GM19023 (cell line): ENCODE data around the gene CD300LF.

Experiments
- ATAC-seq: cut with Tn5 transposase; IDR thresholded peaks from one replicate; pipeline ENCODE4 v1.9.1; 2021; ENCODE audit warnings: mild to moderate bottlenecking, moderate library complexity; ENCODE audit not compliant: unreplicated experiment

CD300LF gene

DNA sequence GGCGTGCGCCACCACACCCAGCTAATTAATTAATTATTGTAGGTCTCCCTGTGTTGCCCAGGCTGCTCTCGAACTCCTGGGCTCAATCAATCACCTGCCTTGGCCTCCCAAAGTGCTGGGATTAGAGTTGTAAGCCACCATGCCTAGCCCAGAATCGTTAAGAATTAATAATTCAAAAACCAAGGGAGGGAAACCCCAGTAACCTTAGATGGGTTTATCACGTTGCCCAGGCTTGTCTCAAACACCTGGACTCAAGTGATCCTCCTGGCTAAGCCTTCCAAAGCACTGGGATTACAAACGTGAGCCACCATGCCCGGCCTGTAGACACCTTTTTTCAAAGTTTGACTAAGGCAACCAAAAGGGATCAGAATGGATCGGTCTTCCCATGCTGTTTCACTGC lies 21.6 kb downstream of the CD300LF start:
- ATAC-seq: no peak

DNA sequence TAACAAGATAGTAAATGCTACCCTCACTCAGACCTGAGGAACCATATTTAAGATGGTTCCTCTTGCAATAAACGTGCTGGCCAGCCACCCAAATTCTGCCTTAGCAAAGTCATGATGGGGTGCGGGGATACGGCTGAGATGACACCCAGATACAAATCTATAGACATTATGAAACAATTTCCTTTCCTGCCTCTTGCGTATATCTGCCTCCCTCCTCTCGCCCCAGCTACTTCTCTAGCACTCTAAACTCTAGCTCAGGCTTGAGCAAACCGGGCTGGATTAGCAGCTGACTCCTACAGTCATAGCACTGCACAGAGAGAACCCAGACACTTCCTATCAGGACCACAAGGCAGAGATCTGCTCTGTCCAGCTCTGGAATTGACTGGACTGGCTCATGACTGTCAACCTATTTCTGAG lies 22.3 kb downstream of the CD300LF start:
- ATAC-seq: no peak

DNA sequence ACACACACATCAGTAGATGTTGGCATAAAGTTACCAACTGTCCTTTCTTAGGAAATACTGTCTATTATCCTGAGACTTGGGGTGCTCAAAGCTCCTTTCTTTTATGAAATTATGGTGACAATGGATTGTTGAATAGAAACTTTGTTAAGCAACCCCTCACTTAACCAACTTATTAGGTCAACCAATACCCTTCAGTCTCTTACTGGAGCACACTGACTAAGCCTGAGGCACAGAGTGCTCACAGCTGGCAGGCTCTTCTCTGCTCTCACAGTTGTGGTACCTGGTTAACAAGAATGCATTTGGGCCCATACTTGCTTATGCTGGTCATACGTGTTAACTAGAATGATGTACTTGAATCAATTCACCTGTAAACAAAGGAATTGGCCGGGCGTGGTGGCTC lies 24.8 kb downstream of the CD300LF start:
- ATAC-seq: no peak

DNA sequence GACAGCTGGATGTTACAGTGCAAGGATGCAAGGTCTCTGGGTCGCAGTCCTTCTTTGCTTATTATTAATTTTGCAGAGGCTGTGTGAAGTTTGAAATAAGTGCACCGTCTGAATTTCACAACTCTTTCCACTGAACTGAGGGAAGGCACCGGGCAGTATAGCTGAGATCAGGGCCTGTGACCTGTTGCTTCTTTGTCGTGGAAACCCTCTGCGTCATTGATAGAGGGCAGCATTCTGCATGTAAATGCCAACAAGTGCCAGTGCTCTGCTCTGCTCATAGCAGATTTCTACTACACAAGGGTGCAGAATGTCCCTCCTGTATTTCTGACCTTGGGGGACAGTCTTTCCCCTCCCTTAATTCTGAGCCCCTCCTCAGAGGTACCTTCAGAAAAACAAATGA lies 26.0 kb downstream of the CD300LF start:
- ATAC-seq: no peak

DNA sequence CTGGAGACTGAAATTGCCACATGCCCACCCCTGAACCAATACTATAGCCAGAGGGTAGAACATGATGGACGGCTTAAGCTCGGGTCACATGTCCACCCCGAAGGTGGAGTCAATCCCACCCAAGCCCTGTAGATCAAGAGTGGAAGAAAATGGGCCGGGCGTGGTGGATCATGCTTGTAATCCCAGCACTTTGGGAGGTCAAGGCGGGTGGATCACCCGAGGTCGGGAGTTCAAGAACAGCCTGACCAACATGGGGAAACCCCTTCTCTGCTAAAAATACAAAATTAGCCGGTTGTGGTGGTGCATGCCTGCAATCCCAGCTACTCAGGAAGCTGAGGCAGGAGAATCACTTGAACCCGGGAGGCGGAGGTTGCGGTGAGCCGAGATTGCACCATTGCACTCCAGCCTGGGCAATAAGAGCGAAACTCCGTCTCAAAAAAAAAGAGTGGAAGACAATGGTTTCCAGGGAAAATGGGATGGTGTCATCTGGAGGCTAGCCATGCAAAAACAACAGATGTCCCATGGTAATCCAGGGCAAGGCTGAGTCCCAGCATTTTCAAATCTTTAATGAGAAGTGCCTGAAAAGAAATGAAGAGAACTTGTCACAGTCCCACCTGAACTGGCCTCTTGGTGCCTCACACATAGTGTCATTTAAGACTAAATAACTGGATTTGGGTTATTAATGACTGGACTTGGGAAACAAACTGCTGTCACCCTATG lies 30.1 kb downstream of the CD300LF start:
- no peak for ATAC-seq

DNA sequence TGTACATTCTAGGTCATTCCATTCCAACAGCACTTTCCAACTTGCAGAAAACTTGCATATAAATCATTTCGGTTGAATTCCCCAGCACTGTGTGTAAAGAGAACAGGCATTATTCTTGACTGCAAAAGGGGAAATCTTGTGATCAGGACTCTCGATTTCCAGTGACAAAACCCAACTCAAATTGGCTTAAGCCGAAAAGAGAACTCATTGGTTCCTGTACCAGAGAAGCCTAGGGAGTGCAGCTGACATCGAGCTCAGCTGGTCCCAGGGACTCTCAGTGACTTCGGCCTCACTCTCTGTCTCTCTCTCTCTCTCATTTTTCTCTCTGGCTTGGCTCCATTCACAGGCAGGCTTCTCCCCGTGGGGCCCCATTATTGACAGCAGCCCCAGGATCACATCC lies 30.7 kb downstream of the CD300LF start:
- ATAC-seq: no peak

DNA sequence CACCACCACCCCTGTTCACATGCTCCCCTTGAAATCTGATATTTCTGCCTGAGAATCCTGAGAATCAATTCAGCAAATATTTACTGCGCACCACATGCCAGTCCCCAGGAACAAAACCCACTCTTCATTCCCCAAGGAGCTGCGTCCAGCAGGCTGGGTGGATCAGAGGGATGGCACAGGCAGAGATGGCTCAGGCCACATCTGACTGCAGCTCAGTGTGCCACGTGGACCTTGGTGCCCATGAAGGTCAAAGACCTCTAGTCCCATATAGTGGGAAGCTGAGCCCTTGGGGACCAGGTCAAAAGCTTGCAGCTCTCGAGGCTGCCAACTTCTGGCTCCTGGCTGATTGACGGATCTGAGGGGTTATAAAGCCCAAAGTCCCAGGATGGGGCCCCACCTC lies 31.8 kb downstream of the CD300LF start:
- no peak for ATAC-seq

DNA sequence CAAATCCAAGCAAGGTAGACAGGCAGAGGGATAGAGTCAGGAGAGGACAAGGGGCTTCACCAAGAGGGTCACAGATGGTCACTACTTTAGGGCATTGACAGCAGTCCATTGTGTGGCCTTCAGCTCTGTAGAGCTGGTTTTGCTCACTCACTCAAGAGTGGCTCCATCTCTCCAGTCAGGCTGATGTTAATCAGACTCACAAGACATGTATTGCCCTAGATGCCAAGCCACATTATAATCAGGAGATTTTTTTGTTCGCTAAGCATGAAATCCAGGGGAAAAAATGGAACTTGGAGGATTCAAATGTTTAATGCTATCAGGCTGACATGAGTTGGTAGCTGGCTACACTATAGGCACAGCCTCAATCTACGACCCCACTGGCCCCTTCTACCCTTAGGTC lies 32.5 kb downstream of the CD300LF start:
- no peak for ATAC-seq

DNA sequence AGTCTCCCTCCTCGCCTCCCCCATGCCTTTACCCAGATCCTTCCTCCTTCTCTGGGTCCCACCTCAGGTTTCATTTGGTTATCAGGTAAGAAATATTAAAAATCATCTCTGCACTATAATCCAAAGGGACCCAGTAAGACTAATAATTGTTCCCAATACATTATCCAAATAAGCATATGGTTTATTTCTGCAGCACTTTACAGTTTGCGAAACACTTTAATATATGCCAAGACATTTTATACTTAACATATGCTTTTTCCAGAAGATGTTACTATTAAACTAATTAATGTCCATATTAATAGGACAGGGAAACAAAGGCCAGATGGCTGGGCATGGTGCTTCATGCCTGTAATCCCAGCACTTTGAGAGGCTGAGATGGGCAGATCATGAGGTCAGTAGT lies 33.3 kb downstream of the CD300LF start:
- no peak for ATAC-seq

DNA sequence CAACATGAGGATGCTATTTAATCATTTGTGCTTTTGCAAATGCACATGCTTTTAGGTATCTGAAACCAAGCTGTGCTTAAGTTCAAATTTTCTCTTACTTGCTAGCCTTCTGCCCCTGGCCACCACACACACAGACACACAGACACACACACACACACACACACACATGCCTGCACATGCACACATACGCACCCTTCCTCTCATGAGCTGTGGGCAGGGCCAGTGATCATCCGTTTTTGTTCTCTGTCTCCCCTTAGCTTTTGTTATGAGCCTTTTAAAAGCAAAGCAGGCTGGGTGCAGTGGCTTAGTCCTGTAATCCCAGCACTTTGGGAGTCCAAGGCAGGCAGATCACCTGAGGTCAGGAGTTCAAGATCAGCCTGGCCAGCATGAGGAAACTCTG lies 34.2 kb downstream of the CD300LF start:
- ATAC-seq: no peak

DNA sequence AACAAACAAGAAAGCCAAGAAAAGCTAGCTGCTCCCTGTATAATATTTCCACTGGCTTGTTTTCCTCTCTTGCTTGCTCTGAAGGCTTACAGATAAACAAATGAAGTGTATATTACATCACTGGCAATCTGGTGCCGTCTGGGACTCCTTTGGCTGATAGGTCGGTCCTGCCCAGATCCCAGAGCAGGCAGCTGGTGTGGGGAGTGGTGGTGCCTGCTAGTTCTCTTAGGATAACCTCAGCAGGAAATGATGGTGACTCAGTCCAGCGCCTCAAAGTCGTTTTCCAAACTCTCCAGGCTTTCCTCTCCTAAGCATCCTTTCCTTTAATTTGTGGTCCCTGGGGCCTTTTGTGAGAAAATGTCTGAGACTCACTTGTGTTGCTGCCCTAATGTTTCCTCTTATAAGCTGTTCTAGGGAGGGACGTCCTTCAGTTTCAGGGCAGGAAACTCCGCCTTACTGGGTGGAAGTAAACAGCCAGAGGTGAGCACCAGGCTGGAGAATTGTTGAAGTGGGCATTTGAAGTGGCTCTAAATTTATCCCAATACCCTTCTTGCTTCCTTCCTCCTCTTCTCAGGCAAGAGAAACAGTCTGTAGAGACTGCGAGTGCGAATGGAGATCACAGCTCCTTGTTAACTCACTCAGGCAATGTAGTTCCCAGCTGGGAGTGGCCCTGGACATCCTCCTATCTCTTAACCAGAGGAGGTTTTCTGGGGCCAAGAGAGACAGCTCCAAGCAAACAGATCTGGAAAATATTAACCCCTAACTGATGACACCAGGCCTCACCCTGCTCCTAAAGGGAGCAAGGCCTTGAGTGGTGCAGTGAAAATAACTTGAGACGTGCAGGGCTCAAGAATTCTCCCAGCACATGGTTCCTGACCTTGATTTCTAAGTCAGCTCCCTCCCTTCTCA lies 34.9 kb downstream of the CD300LF start:
- ATAC-seq: no peak

DNA sequence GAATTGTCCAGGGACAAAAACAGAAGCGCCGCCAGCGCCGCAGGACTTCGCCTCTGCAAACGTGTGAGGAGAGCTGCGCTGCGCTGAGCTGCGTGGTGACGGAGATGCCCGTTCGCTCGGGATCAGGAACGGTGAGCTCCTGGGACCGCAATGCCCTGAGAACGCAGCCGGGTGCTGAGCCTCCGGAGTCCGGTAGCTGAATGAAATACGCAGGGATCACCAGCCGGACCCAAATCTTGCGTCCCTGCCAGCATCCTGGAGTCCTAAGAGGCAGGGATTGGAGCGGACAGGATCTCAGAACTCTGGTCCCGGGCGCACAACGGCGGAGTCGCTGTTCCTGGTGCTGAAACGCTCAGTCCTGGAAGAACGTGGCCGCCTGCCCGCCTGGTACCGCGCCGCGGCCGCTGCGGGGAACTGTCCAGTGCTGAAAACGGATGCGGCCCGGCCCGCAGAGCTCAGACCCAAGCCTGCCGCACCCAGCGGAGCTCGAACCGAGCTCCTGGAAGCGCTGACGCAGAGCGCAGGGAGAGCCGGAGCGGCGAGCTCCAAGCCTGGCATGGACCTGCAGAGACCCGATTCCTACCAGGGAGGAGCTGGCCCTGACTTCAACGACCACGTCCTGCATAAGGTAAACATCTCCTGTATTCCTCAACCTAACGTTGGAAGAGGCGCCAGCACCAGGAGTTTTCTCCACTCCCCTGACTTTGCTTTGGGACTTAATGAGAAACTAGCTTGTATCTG lies 41.5 kb downstream of the CD300LF start:
- no peak for ATAC-seq

DNA sequence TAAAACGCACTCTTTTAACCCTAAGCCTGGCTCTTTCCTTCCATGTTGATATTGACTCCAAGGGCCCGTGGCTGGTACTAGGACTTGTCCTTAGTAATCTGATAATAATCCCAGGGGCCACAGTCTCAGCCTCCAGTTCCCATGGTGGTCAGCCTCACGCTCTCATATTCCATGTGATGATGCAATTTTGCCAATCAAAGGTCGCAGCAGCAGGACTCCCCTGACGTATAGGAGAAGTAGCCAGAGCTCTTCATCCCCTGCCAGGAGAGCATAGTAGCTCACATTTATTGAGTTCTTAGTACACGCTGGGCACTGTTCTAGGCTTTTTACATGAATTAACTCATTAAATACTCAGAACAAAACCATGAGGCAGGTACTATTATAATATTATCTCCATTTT lies 42.4 kb downstream of the CD300LF start:
- no peak for ATAC-seq

DNA sequence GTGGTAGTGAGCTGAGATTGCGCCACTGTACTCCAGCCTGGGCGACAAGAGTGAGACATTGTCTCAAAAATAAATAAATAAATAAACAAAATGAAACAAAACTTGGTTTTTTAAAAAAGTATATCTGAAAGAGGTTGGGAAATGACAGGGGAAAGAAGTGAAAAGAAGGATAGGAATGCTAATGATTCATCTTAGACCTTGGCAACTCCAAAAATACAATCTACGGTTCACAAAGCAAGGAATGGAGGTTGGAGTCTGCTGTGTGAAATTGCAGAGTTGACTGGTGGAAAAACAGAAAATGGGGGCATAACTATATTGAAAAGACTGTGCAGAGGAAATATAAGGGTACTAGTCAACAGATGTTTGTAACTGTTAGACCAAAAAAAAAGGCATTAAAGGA lies 49.2 kb downstream of the CD300LF start:
- no peak for ATAC-seq

DNA sequence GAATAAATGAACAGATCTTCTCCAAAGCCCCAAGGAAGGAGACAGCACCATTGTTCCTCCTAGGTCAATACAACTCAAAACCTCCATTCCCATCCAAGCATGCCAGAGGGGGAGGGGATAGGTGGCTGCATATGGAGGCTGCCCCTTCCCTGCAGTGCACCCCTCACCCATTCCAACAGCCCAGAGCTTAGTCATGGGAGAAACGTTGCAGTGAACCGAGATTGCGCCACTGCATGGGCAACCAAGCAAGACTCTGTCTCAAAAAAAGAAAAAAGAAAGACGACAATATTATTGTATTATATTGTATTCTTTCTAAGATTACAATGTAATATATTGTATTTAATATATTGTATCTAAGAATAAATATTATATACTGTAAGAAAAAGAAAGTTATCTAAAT lies 52.8 kb downstream of the CD300LF start:
- ATAC-seq: no peak

DNA sequence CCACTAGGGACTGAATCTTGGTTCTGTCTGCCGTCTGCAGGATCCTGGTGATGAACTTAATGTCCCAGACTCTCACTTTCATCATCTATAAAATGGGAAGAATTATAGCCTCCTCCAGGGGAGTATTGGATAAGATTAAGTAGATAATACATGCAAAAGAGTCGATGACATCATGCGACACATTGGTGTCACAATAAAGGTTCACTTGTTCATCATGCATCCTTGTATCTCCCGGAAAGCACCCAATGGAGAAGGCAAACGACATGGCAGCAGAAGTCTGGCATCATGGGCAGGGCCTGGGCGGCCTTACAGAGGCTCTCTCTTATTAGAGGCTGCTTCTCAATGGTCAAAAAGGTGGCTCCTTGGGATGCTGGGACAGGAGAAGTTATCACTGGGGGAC lies 54.1 kb downstream of the CD300LF start:
- ATAC-seq: no peak

DNA sequence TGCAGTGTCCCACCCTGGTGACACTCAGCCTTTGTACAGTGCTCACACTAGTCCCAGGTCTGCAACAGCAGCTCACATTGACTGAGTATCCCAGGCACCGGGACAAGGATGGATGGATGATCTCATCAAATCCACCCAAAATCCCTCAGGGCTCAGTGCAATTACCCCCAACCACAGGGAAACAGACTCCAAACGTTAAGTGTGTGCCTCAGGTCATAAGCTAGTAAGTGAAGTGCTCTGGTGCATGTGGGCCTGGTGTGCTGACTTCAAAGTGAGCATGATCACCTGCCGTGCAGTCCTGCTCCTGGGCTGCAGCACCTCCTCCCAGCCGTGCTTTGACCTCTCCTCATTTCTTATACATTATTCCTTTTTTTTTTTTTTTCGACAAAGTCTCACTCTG lies 58.0 kb downstream of the CD300LF start:
- no peak for ATAC-seq

DNA sequence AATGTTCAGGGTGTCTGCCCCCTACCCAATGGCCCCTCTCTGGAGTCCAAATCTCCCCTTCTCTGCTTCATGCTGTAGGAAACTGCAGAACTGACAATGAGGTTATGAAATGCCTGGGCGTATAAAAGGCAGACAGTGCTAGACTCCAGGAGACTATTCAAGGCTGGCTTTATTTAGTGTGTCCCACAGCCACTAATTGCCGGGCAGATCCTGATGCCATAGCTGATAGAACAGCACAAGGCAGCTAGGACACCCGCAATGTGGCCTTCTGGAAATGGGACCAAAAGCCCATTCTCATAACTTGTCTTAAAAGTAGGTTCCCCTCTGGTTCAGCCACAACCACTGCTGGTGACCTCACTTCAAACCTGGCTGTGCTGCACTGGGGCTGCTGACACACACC lies 60.7 kb downstream of the CD300LF start:
- no peak for ATAC-seq

DNA sequence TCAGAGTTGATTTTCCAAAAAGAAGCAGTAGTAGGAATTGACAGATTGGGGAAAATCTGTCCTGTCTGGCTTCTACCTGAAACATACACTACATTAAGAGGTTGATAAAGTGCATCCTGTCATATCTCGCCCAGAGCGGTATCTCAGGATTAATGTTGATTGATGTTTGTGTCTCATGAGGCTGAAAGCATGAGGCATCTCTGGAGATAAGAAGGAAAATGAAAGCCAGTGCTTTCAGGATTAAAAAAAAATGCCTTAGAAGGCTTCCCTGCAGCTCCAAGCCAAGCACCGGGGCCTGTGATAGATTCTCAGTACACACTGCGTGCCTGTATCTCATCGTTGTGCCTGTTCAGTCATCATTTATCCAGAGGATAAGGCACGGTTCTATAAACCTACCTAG lies 62.8 kb downstream of the CD300LF start:
- no peak for ATAC-seq

DNA sequence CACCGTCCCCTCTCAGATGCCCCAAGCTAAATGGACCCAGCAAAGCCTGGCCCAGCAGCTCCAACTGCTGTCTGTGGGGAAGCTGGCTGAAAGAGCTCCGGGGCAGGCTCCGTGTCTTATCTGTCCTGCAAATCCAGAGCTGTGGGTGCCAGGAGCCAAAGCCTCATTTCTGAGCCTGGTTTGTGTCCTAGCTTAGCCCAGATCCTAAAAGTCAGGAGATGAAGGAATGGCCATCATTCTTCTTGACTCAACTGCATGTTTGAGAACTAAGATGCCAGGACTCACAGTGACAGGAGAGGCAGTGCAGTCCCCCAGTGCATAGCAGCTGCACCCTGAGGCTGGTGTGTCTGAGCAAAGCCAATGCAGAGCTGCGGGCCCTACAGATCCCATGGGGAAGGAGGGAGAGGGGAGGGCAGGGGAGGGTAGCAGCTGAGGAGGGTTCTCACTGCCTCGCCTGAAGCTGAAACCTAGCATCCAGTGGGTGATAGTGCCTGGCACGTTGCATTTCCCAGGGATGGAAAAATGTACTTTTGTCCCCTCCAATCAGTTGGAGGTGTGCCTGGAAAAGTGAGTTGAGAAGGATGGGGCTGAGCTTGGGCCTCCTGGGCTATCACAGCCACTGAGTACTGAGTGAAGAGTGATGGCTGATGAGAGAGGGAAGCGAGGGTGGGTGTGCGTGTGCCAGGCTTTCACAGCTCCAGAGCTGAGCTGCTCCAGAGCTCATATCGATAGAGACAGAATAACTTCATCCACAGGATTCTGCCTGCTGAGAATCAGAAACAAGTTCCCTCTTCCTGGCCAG lies 64.7 kb downstream of the CD300LF start:
- ATAC-seq: no peak

DNA sequence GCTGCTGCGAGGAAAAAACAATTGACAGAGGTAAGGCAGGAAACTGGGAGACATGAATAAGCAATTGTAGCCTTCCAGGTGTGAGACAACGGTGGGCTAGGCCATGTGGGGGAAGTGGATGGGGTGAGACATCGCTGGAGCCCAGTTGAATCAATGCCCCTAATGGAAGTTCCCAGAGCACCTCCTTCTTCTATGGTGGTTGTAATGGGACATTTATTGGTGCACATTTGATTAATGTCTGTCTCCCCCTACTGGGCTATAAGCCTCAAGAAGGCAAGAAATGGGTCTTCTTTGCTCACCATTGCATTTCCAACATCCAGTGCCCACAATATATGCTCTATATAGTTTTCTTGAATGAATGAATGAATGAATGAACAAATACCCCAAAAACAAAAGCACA lies 66.5 kb downstream of the CD300LF start:
- ATAC-seq: no peak
